GM21619 (cell line): ENCODE results near the gene CRADD.
"Not testable (repeated sequence)": the region's sequence is repeated elsewhere in the genome, so short reads cannot be mapped to it uniquely, and the experiment has no call there.

Experiments used
- ATAC-seq: cut with Tn5 transposase; IDR thresholded peaks from one replicate; pipeline ENCODE4 v1.9.1; 2021; ENCODE audit not compliant: unreplicated experiment

The CRADD gene

GRCh38 chr12:93754859-93755258, 77.7 kb downstream of the CRADD start:
- ATAC-seq, result not testable (repeated sequence)

- no peak for ATAC-seq
These were observed 79.1 kb downstream of the CRADD start for GRCh38 chr12:93756288-93756687.

GRCh38 chr12:93757792-93758694, 80.9 kb downstream of the CRADD start:
- ATAC-seq, result no peak

- ATAC-seq, result no peak
These were observed 81.7 kb downstream of the CRADD start for GRCh38 chr12:93758801-93759373.

- ATAC-seq, result no peak
These were observed 82.4 kb downstream of the CRADD start for GRCh38 chr12:93759512-93760081.

GRCh38 chr12:93760275-93760875, 83.2 kb downstream of the CRADD start:
- ATAC-seq, result no peak

- ATAC-seq, result no peak
These were observed 85.0 kb downstream of the CRADD start for GRCh38 chr12:93762059-93762719.

GRCh38 chr12:93762912-93763553, 85.9 kb downstream of the CRADD start:
- ATAC-seq, result no peak

- no peak for ATAC-seq
These were observed 86.6 kb downstream of the CRADD start for GRCh38 chr12:93763746-93764147.

- no peak for ATAC-seq
These were observed 89.2 kb downstream of the CRADD start for GRCh38 chr12:93766371-93766770.

- no peak for ATAC-seq
These were observed 89.8 kb downstream of the CRADD start for GRCh38 chr12:93766796-93767523.

GRCh38 chr12:93767524-93767863, 90.3 kb downstream of the CRADD start:
- no peak for ATAC-seq

GRCh38 chr12:93772003-93772700, 95.0 kb downstream of the CRADD start:
- no peak for ATAC-seq

- no peak for ATAC-seq
These were observed 96.1 kb downstream of the CRADD start for GRCh38 chr12:93773122-93773871.

GRCh38 chr12:93776581-93777018, 99.4 kb downstream of the CRADD start:
- ATAC-seq, result no peak

- no peak for ATAC-seq
These were observed 100.1 kb downstream of the CRADD start for GRCh38 chr12:93777254-93777653.

- no peak for ATAC-seq
These were observed 101.1 kb downstream of the CRADD start for GRCh38 chr12:93778306-93778705.

GRCh38 chr12:93778766-93779165, 101.6 kb downstream of the CRADD start:
- ATAC-seq, result no peak
